Measurements from ENCODE around the gene PRDX2.
A peak's percentile ranks its signal among the peaks of the same experiment; 100 is the strongest.

Gene PRDX2

GRCh38 chr19:12841094-12841493 lies 39.5 kb upstream of the PRDX2 start:
- Histone ChIP-seq H3K4me2 (ENCODE audit: low read depth, low read length, poor library complexity, severe bottlenecking) (peak overlapping the region; percentile 31), H3K36me3 (ENCODE audit: insufficient read depth, low read length) (no peaks in the 10 kb centered on the region), H3K4me1 (ENCODE audit: insufficient read depth, low read length, poor library complexity, severe bottlenecking) (peaks cover 14% of the 10 kb centered on the region), H4K20me1 (ENCODE audit: insufficient read depth, low read length, poor library complexity, severe bottlenecking) (peaks cover 33% of the 10 kb centered on the region), H3K9ac (ENCODE audit: low read depth, low read length, poor library complexity, severe bottlenecking) (no peak overlapping the region), H3K9me2 (replicated peaks; ENCODE audit: low read depth, low read length) (no peaks in the 10 kb centered on the region), H3K9me3 (ENCODE audit: insufficient read depth, low read depth, low read length) (no peaks in the 10 kb centered on the region), H3F3A (ENCODE audit: low read depth) (no peaks in the 10 kb centered on the region), H3K4me3 (ENCODE audit: low read length, poor library complexity, severe bottlenecking) (no peak overlapping the region), H3K79me2 (ENCODE audit: insufficient read depth, low read length) (peaks cover 28% of the 10 kb centered on the region), H3K27me3 (ENCODE audit: insufficient read depth, low read length, poor library complexity, severe bottlenecking) (no peaks in the 10 kb centered on the region), H2AFZ (ENCODE audit: low read length) (no peak overlapping the region)
- TF ChIP-seq, protein P1, sequence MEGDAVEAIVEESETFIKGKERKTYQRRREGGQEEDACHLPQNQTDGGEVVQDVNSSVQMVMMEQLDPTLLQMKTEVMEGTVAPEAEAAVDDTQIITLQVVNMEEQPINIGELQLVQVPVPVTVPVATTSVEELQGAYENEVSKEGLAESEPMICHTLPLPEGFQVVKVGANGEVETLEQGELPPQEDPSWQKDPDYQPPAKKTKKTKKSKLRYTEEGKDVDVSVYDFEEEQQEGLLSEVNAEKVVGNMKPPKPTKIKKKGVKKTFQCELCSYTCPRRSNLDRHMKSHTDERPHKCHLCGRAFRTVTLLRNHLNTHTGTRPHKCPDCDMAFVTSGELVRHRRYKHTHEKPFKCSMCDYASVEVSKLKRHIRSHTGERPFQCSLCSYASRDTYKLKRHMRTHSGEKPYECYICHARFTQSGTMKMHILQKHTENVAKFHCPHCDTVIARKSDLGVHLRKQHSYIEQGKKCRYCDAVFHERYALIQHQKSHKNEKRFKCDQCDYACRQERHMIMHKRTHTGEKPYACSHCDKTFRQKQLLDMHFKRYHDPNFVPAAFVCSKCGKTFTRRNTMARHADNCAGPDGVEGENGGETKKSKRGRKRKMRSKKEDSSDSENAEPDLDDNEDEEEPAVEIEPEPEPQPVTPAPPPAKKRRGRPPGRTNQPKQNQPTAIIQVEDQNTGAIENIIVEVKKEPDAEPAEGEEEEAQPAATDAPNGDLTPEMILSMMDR (conservative IDR thresholded peaks at IDR 0.05; ENCODE audit: low read length) = no peak
- no peak for TF ChIP-seq EZH2phosphoT487 (IDR thresholded peaks at IDR 0.05; ENCODE audit: borderline replicate concordance)

- H3K9ac ChIP-seq (ENCODE audit: low read depth, low read length, poor library complexity, severe bottlenecking) = no peak overlapping the region
- peaks cover 14% of the 10 kb centered on the region for H3K4me1 ChIP-seq (ENCODE audit: insufficient read depth, low read length, poor library complexity, severe bottlenecking)
- H4K20me1 ChIP-seq (ENCODE audit: insufficient read depth, low read length, poor library complexity, severe bottlenecking) = peaks cover 33% of the 10 kb centered on the region
- peak overlapping the region; percentile 31 for H3K4me2 ChIP-seq (ENCODE audit: low read depth, low read length, poor library complexity, severe bottlenecking)
- H3K9me2 ChIP-seq (replicated peaks; ENCODE audit: low read depth, low read length) = no peaks in the 10 kb centered on the region
- TF ChIP-seq, protein P1 (conservative IDR thresholded peaks at IDR 0.05; ENCODE audit: low read length) = no peak
- TF ChIP-seq EZH2phosphoT487 (IDR thresholded peaks at IDR 0.05; ENCODE audit: borderline replicate concordance) = no peak
- no peaks in the 10 kb centered on the region for H3F3A ChIP-seq (ENCODE audit: low read depth)
- peaks cover 28% of the 10 kb centered on the region for H3K79me2 ChIP-seq (ENCODE audit: insufficient read depth, low read length)
- no peak overlapping the region for H3K4me3 ChIP-seq (ENCODE audit: low read length, poor library complexity, severe bottlenecking)
- no peaks in the 10 kb centered on the region for H3K36me3 ChIP-seq (ENCODE audit: insufficient read depth, low read length)
- no peak overlapping the region for H2AFZ ChIP-seq (ENCODE audit: low read length)
- H3K27me3 ChIP-seq (ENCODE audit: insufficient read depth, low read length, poor library complexity, severe bottlenecking) = no peaks in the 10 kb centered on the region
- no peaks in the 10 kb centered on the region for H3K9me3 ChIP-seq (ENCODE audit: insufficient read depth, low read depth, low read length)
Measured at GRCh38 chr19:12840091-12841079, 38.8 kb upstream of the PRDX2 start.

DNA sequence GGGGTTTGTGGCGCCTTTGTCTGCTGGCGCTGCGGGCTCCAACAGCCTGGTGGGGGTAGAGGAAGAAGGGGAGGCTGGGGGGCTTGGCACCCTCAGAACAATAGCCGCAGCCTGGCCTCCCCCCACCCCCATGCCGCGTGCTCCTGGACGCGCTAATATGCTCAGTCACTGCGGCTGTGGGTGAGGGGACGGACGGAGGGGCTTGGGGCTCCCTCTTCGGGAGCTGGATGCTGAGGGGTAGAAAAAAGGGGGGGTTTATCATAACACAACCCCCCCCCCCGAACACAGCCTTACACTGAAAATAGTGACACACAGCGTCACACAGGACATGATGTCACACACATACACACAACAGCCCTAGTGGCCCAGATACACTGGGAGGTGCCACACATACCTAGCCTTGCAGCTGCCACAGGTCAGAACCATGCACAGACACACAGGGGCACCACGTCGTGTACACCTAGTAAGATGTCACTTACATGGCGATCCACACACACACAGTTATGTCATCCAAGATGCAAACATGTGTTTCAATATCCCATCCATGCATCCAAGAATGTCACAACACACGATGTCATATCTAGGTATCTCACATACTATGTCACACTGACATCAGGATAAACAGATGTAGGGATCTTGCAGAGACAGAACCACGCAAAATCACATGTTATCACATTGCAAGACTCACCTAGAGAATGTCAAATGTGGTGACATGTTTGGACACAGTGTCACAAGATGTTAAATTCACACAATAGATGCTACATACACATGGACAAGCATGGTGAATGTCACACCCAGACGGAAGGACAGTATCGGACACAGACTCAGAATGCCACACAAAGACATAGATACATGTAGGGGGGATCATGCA lies 37.5 kb upstream of the PRDX2 start:
- Histone ChIP-seq H4K20me1 (ENCODE audit: insufficient read depth, low read length, poor library complexity, severe bottlenecking) (peaks cover 28% of the 10 kb centered on the region), H3K27me3 (ENCODE audit: insufficient read depth, low read length, poor library complexity, severe bottlenecking) (no peaks in the 10 kb centered on the region), H3K79me2 (ENCODE audit: insufficient read depth, low read length) (peaks cover 28% of the 10 kb centered on the region), H3K4me2 (ENCODE audit: low read depth, low read length, poor library complexity, severe bottlenecking) (peak overlapping the region; percentile 82), H3K4me1 (ENCODE audit: insufficient read depth, low read length, poor library complexity, severe bottlenecking) (peaks cover 21% of the 10 kb centered on the region), H3K9ac (ENCODE audit: low read depth, low read length, poor library complexity, severe bottlenecking) (peak overlapping the region; percentile 84), H3F3A (ENCODE audit: low read depth) (no peaks in the 10 kb centered on the region), H3K36me3 (ENCODE audit: insufficient read depth, low read length) (no peaks in the 10 kb centered on the region), H3K4me3 (ENCODE audit: low read length, poor library complexity, severe bottlenecking) (peak overlapping the region; percentile 89), H2AFZ (ENCODE audit: low read length) (peak overlapping the region; percentile 92; the same call in 1 of the 2 replicates), H3K9me3 (ENCODE audit: insufficient read depth, low read depth, low read length) (no peaks in the 10 kb centered on the region), H3K9me2 (replicated peaks; ENCODE audit: low read depth, low read length) (no peaks in the 10 kb centered on the region)
- TF ChIP-seq, protein P1 (conservative IDR thresholded peaks at IDR 0.05; ENCODE audit: low read length) = no peak
- TF ChIP-seq EZH2phosphoT487 (IDR thresholded peaks at IDR 0.05; ENCODE audit: borderline replicate concordance) = no peak
